ENCODE data around the gene SYNM.
"Not testable (repeated sequence)": the region's sequence is repeated elsewhere in the genome, so short reads cannot be mapped to it uniquely, and the experiment has no call there.

SYNM gene

GRCh38 chr15:99106417-99107220 is 1.7 kb downstream of the SYNM start:
- no peak for DNase-seq

GRCh38 chr15:99108993-99109392 is 4.1 kb downstream of the SYNM start:
- no peak for DNase-seq

GRCh38 chr15:99109555-99110021 is 4.7 kb downstream of the SYNM start:
- no peak for DNase-seq

GRCh38 chr15:99110093-99110492 is 5.2 kb downstream of the SYNM start:
- DNase-seq, result no peak

DNA sequence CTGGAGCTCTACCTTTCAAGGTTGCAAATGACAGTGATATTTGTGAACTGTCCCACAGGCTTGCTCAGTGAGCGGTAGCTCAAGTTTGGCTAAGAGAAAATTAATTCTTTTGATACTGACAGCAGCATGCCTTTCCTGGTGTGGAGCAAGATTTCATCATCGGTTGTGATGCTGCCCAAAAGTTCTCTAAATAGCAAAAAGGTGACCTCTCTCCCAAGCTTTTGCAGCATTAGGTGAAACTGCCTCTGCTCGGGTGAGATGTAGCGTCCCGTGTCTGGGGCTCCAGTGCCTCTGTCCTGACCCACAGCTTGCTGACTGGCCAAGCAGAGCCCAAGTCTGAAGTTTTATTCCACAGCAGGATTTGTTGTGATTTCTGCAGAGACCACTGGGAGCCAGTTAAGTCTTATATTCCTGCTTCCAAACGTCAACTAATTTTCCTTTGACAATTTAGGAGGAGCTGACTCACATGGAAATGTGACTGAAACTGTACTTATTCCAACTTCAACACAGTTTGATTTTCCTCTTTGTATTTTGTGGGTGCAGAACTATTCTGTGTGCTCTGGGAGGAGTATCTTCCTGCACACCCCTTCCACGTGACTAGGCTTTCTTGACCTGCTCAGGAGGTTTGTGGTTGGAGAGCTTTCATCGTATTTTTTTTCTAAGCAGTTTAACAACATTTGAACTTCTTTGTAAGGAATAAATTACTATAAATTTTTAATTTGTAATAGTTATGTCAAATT is 5.9 kb downstream of the SYNM start:
- no peak for DNase-seq

DNA sequence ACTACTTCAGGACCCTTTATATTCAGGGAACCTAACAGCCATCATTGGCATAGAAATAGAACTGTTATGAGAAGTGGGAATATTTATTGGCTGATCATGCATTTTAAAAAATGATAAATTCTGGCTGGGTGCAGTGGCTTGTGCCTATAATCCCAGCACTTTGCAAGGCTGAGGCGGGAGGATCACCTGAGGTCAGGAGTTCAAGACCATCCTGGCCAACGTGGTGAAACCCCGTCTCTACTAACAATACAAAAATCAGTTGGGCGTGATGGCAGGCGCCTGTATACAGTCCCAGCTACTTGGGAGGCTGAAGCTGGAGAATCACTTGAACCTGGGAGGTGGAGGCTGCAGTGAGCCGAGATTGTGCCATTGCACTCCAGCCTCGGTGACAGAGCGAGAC is 6.8 kb downstream of the SYNM start:
- DNase-seq, result not testable (repeated sequence)

- no peak for DNase-seq
These were observed 8.8 kb downstream of the SYNM start for GRCh38 chr15:99113547-99114271.

DNA sequence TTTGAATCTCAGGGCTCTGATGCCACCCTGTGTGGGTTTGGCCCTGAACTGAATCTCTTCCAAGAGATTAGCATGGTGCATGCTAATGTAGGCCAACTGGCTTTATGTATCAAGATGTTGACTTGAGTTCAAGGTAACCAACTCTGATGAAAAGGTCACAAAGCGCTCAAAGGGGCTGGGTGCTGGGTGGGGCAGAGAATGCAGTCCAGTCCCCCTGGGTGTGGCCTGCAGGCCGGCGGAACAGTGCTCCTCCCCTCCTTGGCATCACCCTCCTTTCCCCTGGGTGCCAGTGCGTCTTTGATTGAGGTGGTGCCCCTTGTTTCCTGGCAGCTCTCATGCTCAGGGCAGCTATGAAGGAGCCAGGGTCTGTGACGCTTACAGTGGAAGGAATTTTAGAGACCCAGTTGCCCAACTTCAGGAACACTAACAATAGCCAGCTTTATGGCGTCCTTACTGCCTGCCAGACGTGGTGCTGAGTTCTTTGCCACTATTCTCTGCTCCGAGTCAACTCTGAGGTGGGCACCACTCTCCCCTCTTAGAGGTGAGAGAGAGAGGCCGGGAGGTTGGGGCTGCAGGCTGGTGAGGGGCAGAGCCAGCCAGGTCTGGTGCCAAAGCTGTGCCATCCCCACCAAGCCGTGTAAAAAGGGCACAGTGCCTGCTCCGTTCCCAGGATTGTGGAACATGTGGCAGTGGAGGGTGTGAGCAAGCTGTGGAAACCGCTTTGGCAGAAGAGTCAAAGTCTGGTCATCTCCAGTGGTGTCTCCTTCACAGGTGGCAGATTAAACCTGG is 9.8 kb downstream of the SYNM start:
- DNase-seq, result no peak

GRCh38 chr15:99115300-99116215 is 10.7 kb downstream of the SYNM start:
- no peak for DNase-seq

DNA sequence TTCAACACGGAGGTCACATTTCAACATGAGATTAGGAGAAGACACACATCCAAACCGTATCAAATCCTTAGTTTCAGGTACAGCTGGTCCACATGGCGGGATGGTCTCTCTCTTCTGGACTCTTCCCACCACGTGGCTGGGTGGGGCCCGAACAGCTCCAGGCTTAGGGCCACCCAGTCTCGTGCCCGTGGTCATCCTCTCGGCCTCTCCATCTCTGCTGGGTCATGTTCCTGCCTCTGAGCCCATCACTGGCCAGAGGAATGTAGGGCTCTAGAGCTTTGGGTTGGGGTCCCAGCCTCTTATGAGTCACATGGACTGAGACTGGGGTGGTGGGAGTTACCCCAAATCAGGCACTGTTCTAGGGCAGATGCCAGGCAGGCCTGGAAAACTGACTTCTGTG is 12.2 kb downstream of the SYNM start:
- DNase-seq, result no peak

- no peak for DNase-seq
These were observed 12.8 kb downstream of the SYNM start for GRCh38 chr15:99117563-99118257.

- no peak for DNase-seq
These were observed 13.4 kb downstream of the SYNM start for GRCh38 chr15:99118258-99118632.

DNA sequence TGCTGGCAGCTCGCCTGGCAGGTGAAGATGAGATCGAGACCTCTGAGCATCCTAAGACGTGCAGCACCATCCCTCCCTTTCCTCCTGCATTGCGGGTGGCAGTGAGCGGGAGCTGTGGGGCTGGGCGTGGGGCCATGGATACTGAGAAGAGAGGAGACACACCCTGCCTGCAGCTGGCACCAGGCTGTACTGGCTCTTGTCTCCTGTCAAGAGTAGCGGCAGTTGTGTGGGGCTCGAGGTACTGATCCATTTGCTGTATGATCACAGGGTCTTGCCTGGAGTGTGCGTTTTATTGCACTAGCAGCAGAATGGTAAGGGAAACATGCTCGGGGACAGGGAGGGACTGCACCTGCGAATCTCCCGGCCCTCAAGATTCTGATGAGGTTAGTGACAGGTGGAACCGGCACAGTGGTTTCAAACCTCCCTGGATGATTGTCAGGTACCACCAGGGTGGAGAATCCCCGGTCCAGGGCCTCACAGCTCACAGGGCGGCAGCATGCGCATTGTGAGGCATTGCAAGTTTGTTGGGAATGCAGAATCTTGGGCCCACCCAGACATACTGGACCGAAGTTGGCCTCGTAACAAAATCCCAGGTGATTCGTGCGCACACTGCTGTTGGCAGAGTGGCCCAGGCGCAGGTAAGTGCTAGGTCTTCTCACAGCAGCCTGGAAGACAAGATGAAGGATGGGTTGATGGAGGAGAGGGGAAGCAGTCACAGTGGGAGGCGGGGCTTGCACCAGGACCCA is 14.1 kb downstream of the SYNM start:
- no peak for DNase-seq

DNA sequence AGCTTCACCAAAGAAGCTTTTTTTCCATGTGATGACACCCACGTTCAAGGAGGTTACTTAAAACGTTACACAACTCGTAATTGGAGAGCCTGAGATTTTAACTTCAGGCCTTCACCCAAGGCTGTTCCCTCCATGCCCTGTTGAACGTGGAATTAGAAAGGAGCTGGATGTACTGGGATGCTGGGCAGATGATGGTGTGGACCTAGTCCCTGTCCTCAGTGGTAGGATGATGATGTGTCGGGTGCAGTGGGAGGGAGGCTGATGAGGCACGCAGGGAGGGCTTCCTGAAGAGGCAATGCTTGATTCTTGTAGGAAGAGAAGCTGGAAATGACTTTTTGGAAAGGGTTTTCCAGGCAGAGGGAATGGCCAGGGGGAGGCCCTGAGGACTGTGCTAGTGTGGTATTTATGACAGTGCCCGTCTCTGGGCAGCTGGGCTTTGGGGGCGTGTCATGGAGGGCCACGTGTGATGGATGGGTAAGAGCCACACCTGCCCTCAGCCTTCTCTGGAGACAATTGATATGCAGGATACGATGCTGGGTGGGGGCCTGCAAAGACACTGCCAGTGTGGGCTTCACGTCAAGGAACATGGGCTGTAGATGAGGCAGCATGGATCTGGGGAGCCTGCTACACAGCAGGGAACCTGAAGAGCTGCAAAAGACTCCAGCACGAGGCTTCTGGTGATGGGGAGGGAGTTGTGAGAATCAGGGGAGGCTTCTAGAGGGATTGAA is 15.3 kb downstream of the SYNM start:
- DNase-seq, result no peak

DNA sequence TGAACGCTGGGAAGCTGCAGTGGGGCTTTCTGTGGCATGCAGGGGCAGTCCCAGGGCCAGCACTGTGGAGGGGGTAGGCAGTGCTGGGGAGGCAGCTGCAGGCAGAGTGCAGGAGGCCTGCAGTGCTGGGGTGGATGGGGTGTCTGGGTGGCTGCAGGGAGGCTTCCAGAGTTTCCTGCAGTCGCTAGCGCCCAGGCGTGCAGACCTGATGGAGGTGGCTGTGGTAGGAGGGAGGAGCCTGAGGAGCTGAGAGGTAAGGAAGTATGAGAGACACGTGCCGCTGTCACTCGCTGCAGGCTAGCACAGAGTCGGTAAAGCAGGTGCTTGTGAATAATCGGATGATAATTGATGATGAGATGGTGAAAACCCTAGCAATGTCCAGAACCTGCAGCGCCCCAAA is 16.3 kb downstream of the SYNM start:
- DNase-seq, result no peak

GRCh38 chr15:99121691-99122410 is 17.0 kb downstream of the SYNM start:
- DNase-seq, result no peak

DNA sequence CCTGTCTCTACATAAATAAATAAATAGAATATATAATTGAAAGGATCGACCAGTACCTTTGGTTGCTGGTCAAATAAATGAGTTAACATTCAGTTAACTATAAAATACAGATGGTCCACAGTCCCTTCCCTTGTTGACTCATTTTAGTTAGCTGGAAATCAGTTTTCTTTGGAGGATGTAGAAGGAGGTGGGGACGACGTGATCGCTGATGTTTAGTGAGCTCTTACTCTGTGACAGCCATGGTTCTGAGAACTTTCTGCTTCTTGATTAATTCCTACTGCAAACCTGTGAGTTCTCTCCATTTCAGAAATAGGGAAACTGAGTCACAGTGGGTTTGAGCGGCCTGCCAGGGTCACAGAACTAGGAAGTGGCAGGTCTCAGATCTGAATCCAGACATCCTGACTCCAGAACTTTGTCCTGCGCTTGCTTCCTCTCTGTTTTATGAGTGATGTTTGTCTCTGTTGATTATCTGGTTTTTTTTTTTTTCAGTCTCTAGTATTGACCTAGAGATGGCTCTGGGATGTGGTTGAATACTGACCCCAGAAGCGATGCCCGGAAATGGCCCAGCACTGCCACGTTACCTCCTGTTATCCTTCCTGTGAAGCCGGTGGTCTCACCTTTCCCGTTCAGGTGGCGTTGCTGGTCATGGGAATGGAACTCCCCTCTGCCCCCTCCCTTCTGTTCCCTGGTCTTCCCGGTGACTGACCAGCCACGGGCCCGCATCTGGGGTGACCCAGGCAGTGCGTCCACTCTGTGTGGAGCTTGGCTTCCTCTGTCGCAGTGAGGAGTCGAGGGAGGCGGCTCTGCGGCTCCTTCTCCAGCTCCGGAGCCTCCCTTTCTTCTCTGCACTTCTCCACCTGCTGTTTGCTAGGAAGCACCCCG is 18.2 kb downstream of the SYNM start:
- DNase-seq, result no peak

Data from cerebellar nuclear complex (tissue), 1 donor.